CD4-positive, alpha-beta T cell treated with Interleukin-6 at 100 ng/mL for 8 hours (primary cell): Measurements from ENCODE around the gene ABL2.

Experiments
- DNase-seq: peaks from one replicate; pipeline ENCODE4 v3.0.0-alpha.2; 2020; ENCODE audit warnings: mixed read lengths, low spot score

Gene ABL2

DNA sequence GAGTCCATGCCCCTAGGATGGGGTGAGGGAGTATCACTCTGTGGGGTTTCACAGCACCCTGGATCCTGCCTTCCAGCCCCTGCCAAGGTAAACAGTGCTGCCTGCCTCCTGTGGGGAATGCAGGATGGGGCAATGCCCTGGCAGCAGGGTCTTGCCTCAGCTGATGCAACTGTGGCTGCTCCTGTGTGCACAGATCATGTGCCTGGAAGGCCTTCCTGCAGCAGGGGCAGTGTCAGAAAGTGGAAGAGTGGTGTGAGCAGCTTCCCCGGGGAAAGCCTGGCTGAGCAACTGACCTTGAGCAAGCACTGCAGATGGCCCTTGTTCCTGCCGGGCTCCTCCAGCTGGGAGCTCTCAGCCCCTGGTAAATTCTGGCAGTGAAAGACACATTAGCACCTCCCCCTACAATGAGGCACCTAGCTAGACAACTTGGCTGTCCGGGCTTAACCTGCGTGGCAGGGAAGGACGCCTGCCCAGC is 137.7 kb downstream of the ABL2 start:
- no peak for DNase-seq

DNA sequence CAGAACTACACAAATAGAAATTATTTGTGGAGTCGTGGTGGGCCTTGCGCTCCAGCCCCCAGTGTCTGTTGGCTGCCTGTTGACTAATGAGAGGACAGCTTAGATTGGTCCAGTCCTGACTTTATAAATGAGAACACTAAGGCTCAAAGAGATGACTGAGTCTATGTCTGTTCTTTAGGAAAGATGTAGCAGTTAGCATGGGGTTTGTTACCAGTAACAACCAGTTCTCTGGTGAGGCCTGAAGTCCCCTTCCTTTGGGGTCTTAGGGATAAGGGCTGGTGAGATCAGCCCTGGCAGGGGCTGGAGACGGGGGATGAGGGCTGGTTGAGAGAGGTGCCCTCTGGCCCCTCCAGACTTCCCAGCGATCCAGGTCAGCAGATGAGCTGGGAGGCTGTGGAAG is 138.6 kb downstream of the ABL2 start:
- no peak for DNase-seq

DNA sequence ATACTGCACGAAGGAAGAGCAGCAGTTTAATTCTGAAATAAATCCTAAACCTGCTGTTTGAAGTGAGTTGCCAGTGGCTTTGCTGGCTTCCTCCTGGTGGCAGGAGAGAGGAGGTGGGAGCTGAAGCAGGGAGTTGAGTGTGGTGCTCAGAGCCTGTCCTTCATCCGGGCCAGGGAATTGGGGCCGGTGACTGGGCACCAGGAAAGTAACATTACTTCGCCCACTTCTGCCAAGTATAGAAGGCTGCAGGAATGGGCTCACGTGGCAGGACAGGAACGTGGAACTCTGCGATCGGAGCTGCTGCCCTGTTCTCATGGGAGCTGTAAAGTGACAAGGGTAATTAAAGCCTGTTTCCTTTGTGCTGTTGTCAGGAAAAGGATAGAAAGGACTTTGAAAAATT is 139.0 kb downstream of the ABL2 start:
- DNase-seq, result no peak

DNA sequence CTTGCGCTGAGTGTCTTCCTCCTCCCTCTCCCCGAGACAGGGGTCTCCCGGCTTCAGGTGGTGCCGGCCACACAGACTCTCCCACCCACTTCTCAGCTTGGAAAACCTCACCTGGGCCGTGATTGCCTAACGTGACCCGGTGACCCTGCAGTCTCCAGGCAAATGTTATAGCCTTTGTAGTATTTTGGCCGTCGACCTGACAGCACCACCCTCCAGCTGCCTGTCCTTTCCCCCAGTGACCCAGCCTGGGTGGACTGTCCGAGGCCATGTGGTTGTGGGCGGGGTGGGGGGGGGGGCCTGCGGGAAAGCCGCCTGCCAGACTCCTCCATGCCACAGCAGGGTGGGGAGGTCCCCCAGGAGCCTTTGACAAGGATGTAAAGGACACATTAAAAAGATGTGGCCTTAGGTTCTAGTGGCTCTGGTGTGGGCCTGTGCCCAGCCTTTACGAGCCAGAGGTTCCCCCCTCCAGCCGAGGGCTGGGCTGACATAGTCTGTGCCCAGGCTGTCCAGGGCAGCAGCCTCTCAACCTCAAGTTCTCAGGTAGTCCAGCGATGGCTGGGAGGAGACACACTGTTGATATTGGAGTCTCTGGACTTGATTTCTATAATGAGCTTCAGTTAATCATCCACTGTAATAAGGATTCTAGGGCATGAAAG is 139.5 kb downstream of the ABL2 start:
- no peak for DNase-seq

DNA sequence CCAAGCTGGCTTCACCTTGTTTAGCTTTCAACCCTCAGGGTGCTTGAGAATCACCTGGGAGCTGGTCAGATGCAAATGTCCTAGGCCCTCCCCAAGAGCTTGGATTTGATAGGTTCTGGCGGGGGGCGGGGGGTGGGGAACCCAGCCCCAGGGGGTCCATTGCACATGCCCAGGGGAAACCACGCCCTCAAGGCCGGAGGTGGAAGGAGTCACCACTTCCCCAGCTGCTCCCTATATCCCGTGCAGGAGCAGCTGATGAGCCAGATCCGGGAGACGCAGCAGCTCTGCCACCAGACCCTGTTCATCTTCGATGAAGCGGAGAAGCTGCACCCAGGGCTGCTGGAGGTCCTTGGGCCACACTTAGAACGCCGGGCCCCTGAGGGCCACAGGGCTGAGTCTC is 141.8 kb downstream of the ABL2 start:
- DNase-seq, result no peak

DNA sequence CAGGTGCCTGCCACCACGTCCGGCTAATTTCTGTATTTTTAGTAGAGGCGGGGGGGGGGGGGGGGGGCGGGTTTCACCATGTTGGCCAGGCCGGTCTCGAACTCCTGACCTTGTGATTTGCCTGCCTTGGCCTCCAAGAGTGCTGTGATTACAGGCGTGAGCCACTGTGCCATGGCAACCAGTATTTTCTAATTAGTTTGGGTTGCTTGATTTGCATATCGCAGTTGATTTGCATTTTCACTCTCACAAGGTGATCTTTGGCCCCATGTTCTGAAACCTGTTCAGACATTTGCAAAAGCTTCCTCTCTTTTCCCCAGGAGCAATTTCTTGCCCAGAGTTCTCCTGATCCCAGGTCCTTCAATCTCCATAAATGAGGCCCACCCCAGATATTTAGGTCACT is 145.9 kb downstream of the ABL2 start:
- DNase-seq, result no peak

DNA sequence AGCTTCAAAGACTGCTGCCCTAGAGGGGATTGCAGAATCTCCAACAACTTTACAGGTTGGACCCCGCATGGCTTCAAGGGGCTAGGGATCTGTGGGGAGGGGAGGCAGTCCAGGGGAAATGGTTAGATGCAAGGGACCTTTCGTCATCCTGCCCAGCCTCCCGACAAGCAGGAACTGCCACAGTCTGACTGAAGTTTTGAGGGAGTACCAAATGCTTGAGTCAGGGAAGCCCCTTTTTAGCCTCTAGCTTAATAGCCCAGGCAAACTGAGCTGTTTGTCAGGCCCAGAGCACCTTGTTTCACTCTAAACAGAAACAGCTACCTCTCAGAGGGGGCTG is 146.5 kb downstream of the ABL2 start:
- no peak for DNase-seq

DNA sequence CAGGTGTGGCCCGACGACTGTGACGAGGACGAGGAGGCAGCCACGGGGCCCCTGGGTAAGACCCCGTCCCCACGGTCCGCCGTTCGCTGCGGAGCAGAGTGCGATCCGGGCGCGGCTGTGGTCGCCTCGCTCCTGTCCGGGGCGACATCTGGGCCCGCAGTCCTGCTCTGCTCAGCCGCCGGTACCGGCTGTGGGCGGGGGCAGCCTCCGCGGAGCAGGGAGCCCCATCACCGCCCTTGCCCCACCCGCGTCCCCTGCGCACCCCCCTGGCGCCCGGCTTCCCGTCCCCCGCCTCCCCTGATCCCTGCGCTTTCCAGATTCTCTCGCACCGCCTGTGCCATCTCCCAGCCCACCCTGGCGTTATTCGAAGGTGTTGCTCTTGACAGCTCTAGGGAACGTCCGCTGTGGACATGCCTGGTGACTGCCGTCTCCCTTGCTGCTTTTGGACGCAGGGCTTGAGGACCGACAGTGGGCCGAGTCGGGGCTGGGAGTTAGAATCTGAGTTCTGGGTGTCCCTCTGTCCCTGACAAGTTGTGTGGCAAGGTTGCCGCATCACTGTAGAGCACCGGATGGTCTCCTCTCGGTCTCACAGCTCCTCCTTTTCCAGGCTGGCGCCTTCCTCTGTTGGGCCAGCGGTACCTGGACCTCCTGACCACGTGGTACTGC is 147.0 kb downstream of the ABL2 start:
- DNase-seq, result peak; percentile 9

DNA sequence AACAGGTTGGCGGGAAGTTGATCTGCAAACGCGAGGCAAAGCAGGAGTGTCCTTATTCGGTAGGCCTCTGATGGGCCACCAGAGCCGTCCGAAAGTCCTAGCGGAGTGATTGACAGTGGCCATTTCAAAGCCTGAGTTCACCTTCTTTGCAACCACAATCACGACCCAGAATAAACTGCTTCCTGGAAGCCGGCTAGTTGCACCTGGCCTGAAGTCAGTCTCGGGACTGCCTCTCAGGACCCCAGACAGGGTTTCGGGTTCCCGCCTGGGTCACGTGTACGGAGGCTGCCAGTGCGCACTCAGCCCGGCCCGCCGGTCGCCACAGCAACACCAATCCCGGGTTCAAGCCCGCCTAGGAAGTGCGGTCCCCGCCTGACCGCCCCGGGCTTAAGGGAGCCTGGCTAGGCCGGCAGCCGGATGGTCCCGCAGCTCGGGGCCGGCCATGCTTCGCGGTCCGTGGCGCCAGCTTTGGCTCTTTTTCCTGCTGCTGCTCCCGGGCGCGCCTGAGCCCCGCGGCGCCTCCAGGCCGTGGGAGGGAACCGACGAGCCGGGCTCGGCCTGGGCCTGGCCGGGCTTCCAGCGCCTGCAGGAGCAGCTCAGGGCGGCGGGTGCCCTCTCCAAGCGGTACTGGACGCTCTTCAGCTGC is 147.7 kb downstream of the ABL2 start, which contains the start of gene TOR3A:
Gene TOR3A, plus strand, starts transcription at position 384 of the 646 bp plus-strand sequence. Its CDS starts 59 bp downstream, at position 443.
- peak; percentile 78 for DNase-seq

DNA sequence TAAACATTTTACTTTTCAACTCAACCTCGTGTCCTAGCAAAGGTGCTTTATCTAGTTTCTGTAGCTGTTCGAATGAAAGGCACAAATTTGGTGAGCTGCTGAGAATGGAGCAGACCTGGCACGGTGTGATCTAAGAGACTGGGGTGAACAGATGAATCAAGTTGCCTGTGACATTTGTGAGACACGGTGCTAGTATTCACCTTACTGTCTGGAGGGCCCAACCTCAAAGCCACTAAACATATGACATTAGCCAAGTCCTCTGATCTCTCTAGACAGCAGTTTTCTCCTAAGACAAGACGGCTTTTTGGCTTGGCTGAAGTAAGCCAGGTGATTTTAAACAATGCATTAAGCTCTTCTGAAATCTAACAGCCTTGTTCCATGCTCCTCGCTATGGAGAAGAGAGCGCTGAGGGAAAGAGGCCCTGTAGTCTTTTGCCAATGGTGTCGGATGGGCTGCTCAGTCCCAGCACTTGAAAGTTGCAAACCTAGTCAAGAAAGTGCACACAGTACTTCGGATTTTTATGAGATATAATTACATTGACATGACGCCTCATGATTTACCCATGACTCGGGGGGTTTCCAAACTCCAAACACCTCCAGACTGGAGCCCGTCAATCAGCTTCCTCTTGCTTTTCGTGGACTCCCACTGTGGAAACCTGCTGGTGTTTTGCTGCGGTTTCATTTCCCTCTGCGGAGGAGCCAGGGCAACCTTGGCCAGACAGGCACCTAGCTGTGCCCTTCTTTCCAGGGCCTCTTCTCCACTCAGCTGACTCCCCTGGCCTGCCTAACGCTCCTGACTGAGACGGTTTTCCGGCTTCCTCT is 148.4 kb downstream of the ABL2 start:
- DNase-seq, result no peak

DNA sequence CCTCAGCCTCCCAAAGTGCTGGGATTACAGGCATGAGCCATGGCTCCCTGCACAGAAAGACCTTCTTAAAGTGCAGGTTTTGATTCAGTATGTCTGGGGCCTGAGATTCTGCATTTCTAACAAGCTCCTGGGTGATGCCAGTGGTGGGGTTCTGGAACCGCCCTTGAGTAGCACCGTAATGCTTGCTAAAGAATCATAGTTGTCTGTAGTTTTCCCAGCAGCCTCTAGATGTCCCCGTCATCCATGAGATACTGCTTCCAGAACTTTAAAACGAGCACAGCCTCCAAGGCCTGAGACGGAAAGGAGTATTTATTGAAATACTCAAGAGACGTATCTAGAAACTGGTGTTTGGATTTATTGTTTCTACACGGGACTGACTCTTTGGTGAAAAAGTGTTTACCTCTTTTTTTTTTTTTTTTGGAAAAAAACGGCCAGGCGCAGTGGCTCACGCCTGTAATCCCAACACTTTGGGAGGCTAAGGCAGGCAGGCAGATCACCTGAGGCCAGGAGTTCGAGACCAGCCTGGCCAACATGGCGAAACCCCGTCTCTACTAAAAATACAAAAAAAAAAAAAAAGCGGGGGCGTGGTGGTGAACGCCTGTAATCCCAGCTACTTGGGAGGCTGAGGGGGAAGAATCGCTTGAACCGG is 150.2 kb downstream of the ABL2 start:
- peak; percentile 67 for DNase-seq

DNA sequence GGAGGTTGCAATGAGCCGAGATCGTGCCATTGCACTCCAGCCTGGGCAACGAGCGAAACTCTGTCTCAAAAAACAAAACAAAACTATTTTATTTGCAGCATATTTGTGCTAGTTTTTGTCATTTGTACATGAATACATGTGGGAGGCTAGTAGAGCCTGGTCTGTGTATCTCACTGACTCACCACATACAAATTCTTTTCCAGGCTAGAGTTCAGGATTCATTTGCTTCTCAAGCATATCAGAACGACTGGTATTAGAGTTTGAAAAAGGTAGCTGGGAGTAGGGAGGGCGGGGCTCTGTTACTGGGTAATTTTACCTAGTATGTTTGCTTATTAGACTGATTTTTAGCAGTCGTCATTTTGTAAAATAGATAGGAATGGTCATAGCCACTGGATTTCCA is 152.1 kb downstream of the ABL2 start:
- DNase-seq, result no peak

DNA sequence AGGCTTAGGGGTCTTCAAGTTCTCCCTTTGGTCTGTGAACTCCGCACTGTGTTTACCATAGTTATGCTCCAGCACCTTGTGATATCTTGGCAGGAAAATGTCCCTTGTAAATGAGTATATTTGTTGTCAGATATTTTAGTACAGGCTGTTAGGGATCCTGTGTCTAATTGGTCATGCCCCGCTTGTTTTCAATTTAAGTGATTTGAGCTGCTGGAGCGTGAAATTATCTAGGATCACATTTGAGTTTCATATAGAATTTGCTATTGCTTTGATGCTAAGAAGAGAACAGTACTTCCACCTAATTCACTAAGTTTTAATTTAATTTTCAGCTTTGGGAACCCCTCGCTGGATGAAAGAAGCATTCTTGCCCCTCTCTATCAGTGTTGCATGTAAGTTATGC is 163.0 kb downstream of the ABL2 start:
- no peak for DNase-seq

DNA sequence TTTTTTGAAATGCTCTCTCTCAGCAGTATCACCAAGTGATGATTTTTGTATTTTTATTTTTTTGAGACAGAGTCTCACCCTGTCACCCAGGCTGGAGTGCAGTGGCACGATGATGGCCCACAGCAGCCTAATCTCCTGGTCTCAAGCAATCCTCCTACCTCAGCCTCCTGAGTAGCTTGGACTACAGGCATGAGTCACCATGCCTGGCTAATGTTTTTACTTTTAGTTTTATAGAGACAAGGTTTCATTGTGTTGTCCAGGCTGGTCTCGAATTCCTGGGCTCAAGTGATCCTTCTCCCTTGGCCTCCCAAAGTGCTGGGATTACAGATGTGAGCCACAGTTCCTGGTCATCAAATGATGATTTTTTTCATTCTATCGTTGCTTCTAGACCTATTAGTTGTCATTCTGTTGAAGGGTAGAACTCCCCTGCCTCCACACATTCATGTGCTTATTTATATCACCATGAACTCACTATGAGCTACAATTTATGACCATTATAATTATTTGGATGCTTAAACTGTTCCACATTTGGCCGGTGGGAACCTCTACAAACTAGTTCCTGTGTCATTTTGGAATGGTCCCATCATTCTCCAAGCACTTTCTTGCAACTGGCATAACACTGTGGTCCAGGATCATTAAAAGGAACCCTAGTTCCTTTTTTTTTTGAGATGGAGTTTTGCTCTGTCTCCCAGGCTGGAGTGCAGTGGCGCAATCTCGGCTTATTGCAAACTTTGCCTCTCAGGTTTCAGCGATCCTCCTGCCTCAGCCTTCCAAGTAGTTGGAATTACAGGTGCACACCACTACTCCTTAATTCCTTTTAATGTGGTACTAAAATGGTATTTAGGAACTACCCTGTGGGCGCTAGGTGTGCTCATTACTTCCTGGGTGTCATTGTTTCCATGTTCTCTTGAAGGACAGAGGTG is 167.9 kb downstream of the ABL2 start:
- DNase-seq, result no peak

DNA sequence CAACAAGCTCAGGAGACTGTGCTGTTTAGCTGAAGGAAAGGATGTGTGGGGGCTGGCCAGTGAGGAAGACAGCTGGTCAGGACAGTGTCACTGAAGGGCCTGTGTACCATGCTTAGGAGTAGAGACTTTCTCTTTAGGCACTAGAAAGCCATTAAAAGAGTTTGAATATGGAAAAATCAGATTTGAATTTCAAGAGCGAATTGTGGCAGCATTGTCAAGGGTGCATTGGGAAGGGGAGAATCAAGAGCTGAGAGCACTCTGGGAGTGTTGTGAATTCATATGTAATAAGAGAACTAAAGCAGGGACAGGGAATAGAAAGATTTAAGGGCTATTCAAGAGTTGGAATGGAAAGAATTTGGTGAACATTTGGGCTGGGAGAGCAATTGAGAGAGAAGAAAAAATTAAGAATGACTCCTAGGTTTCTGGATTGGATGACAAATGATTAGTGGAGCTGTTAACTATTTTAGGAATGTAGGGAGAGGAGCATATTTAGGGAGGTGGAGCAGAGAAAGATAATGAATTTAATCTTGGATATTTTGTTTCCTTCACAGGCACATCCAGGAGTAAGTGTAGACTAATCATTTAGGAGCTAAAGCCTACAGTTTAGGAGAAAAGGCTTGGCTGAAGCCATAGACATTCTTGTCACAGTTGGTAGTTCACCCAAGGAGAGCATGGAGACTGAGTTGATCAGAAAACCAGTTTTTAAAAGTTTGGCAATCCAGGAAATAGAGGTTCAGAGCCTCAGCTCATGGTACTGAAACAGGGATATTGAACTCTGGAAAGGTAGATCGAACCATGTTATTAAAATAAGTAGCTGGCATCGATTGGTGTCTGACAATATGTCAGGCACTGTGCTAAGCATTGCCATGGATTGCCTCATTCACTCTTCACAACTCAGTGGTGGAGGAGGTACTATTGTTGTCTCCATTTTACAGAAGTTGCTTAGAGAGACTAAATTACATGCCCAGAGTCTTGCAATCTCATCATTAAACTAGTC is 170.7 kb downstream of the ABL2 start:
- DNase-seq, result no peak

DNA sequence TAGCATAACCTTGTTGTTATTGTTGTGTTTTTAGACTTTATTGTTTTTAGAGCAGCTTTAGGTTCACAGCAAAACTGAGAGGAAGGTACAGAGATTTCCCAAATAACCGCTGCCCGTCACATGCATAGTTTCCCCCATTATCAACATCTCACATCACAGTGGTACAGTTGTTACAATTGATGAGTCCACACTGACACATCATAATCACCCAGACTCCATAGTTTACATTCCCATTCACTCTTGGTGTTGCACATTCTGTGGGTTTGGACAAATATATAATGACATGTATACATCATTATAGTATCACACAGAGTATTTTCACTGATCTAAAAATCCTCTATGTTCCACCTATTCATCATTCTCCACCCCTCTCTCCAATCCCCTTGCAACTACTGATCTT is 173.5 kb downstream of the ABL2 start:
- no peak for DNase-seq

DNA sequence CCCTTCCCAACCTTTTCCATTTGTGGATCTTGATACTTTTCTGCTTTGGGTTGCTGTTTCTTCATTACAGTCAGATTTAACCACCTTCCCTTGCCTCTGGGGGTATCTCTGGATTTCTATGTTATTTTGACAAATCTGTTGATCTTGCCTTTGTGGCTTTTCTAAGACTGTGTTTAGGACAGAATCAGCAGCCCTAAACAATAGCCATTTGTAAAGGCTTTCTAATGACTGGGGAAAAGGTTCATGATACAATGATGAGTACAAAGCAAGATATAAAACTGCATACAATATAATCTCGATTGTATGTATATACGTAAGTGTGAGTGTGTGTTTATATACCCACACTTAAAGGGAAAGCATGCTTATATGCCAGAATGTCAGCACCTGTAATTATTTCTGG is 176.0 kb downstream of the ABL2 start:
- no peak for DNase-seq

DNA sequence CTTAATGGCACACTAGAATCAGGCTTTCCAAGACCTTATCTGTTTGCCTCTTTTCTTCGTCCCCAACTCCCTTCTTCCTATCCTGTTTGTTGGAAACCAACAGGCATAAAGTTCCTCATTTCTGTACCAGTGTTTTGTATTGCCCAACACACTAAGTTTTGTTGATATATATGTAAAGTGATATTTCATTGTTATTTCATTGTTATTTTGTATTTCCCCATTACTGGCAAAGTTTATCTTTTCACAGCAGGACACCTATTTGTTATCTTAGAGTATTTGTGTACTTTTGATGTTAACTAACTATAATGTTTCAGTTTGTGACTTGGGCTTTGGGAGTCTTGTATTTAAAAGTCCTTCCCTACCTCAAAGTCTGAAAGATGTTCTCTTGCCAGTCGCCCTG is 176.7 kb downstream of the ABL2 start:
- no peak for DNase-seq
